Breast epithelium (tissue), 4 donors: ENCODE results near the gene MYO5B. TPM values are rescaled to one million over a fixed set of nuclear protein-coding genes. Genes with fewer than 3 reads are reported as not detected.

Experiments
- DNase-seq, 2 donors: peaks; one replicate each; pipeline ENCODE4 v3.0.0-alpha.2; 2019; ENCODE audit warnings: low spot score in 2 of 2
- H3K27ac ChIP-seq, 2 donors: fragments of 200-600 bp; sonication (generic) in 1 of 2; one replicate each; pipeline ENCODE4 v1.5.1; 2016 to 2019; ENCODE audit warnings: mild to moderate bottlenecking in 1 of 2
- H3K27me3 ChIP-seq, 2 donors: fragments of 200-600 bp; sonication (generic) in 1 of 2; one replicate each; pipeline versions ENCODE4 v1.5.1 to v1.6.0; 2017 to 2019; ENCODE audit warnings: control low read depth in 1 of 2, mild to moderate bottlenecking in 1 of 2
- H3K36me3 ChIP-seq: fragments of 200-600 bp; one replicate; pipeline ENCODE4 v1.5.1; 2019
- H3K4me1 ChIP-seq, 2 donors: fragments of 200-600 bp; sonication (generic); one replicate each; pipeline ENCODE4 v1.5.1; 2016 to 2019; ENCODE audit warnings: control low read depth in 1 of 2
- H3K4me3 ChIP-seq, 3 donors: fragments of 200-600 bp; sonication (generic); 1 replicate in 2 of 3; 2 replicates in 1 of 3; pipeline ENCODE4 v1.5.1; 2016 to 2019; ENCODE audit warnings: mild to moderate bottlenecking in 3 of 3, moderate library complexity in 2 of 3
- H3K9me3 ChIP-seq, 2 donors: fragments of 200-600 bp; sonication (generic) in 1 of 2; one replicate each; pipeline ENCODE4 v1.5.1; 2016 to 2019; ENCODE audit warnings: control low read depth in 1 of 2
- POLR2A ChIP-seq: fragments of 450-650 bp; IDR thresholded peaks from one replicate; pipeline ENCODE4 v1.6.1; 2016; ENCODE audit warnings: antibody characterized with exemption, mild to moderate bottlenecking, moderate library complexity
- POLR2AphosphoS5 ChIP-seq, 3 donors: sonication (generic); formaldehyde crosslinking; IDR thresholded peaks; one replicate each; pipeline ENCODE4 v1.6.1; 2017; ENCODE audit warnings: antibody characterized with exemption in 3 of 3
- intact Hi-C: fragments of 100-400 bp; cut with DNase I; formaldehyde crosslinking; loops from one replicate; pipeline ENCODE4 v1.15.1; 2023; ENCODE audit warnings: low total_unique reads
- total RNA-seq, 3 donors: library from RNA; depleted of rRNA; stranded (reverse); fragments of >200 nt; gene quantifications; one replicate each; pipeline ENCODE4 v1.1.0, GENCODE V29; 2016
- TF ChIP-seq, protein P1 (sequence below), 3 donors: fragments of 450-650 bp; IDR thresholded peaks; one replicate each; pipeline ENCODE4 v1.5.1; 2016 to 2017; ENCODE audit warnings: antibody characterized with exemption in 3 of 3, mild to moderate bottlenecking in 3 of 3, moderate library complexity in 3 of 3

MYO5B gene
- total RNA-seq, 3 donors from 2014 or later: 2.4 to 53.1 (median 22.0) TPM

DNA sequence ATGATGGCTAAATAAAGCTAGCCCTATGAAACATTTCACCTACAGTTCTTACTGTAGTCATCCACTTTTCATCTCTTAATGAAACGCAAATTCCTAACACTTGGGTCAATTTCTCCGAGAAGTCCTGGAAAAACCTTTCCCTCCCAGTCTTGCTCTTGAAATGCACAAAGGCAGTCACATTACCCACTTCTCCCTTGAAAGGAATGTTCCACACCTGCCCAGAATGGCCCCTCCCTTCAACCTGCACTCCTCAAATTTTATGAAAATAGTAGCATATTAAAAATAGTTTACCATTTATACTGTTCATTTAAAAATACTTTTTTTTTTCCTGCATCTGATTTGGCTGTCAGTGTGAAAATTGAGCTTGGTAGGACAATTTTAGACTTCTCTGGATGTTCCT is 316.9 kb downstream of the MYO5B start:
- DNase-seq: no peak
- no peaks in the 10 kb centered on the region for H3K27me3 ChIP-seq
- intact Hi-C loops: loop anchor here (5.0 kb wide), 1 partner anchor 951 kb away; no protein-coding TSS in a partner anchor
- TF ChIP-seq, protein P1, sequence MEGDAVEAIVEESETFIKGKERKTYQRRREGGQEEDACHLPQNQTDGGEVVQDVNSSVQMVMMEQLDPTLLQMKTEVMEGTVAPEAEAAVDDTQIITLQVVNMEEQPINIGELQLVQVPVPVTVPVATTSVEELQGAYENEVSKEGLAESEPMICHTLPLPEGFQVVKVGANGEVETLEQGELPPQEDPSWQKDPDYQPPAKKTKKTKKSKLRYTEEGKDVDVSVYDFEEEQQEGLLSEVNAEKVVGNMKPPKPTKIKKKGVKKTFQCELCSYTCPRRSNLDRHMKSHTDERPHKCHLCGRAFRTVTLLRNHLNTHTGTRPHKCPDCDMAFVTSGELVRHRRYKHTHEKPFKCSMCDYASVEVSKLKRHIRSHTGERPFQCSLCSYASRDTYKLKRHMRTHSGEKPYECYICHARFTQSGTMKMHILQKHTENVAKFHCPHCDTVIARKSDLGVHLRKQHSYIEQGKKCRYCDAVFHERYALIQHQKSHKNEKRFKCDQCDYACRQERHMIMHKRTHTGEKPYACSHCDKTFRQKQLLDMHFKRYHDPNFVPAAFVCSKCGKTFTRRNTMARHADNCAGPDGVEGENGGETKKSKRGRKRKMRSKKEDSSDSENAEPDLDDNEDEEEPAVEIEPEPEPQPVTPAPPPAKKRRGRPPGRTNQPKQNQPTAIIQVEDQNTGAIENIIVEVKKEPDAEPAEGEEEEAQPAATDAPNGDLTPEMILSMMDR (IDR thresholded peaks at IDR 0.05): no peak
- no peak for TF ChIP-seq POLR2A
- TF ChIP-seq POLR2AphosphoS5 (IDR thresholded peaks at IDR 0.05): no peak
- no peak overlapping the region for H3K27ac ChIP-seq
- H3K4me1 ChIP-seq: no peaks in the 10 kb centered on the region
- H3K9me3 ChIP-seq: no peaks in the 10 kb centered on the region
- no peak overlapping the region for H3K4me3 ChIP-seq
- no peaks in the 10 kb centered on the region for H3K36me3 ChIP-seq

DNA sequence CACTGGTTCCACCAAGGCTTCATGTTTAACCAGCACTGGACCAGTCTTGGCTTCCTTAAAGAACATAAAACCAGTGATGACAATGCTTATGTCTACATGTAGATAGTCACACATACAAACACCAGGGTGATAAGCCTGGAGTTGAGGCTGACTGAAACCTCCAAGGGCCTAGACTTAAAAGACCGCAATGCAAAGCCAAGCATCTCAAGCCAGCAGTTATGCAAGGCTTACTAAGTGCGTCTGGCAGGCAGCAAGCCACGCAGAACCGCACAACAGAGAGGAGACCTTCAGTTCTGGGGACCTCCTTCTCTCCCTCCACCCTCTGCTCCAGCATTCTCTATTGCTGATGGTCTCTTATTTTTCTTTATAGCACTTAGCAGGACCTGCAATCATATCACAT is 318.4 kb downstream of the MYO5B start:
- no peak for DNase-seq
- no peak overlapping the region for H3K4me3 ChIP-seq
- H3K36me3 ChIP-seq: no peaks in the 10 kb centered on the region
- H3K27ac ChIP-seq: no peak overlapping the region
- intact Hi-C loops: loop anchor here (5.0 kb wide), 1 partner anchor 949 kb away; no protein-coding TSS in a partner anchor
- no peaks in the 10 kb centered on the region for H3K27me3 ChIP-seq
- H3K4me1 ChIP-seq: no peaks in the 10 kb centered on the region
- no peaks in the 10 kb centered on the region for H3K9me3 ChIP-seq
- TF ChIP-seq POLR2AphosphoS5 (IDR thresholded peaks at IDR 0.05) (no peak), POLR2A (no peak)
- TF ChIP-seq, protein P1 (IDR thresholded peaks at IDR 0.05): no peak

DNA sequence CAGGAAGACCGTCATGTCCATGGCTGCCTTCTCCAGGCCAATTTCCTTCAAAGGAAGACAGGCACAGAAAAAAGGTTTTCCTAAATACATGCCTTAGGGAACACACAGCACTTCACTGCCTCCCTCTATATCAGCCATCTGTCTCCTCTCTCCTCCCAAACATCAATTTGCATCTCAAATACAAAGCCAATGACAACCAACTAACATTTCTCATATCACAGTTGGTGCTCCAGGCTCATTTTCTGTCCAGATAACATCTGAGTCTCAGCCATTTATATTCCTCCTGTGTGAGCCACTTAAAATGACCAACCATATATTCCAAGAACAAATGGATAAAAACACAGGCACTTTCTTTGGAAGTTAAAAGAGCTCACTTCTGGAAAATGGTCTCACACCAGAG is 319.2 kb downstream of the MYO5B start:
- Histone ChIP-seq H3K27ac (no peak overlapping the region), H3K4me3 (no peak overlapping the region), H3K9me3 (no peaks in the 10 kb centered on the region), H3K27me3 (no peaks in the 10 kb centered on the region), H3K4me1 (no peaks in the 10 kb centered on the region), H3K36me3 (no peaks in the 10 kb centered on the region)
- TF ChIP-seq POLR2AphosphoS5 (IDR thresholded peaks at IDR 0.05) (no peak), POLR2A (no peak)
- TF ChIP-seq, protein P1 (IDR thresholded peaks at IDR 0.05): no peak
- intact Hi-C loops: loop anchor here (5.0 kb wide), 1 partner anchor 948 kb away; no protein-coding TSS in a partner anchor
- no peak for DNase-seq

DNA sequence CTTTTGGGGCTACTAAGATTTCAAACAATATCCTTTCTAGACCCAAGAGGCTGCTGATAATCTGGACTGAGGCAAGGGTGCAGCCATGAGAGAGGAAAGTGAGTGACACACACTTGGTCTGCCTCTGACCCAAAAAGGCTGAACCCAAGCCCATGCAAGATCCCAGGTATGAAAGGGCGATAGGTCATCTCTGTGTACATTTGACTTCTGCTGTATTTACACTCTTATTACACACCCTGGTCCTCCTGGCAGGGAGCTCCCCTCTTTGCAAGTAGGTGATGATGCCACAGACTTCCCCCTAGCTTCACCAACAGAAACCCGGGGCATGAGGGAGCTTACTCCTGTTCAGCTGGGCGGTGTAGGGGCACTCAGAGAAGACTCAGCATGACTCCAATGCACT is 319.8 kb downstream of the MYO5B start:
- no peak for TF ChIP-seq POLR2AphosphoS5 (IDR thresholded peaks at IDR 0.05)
- H3K4me3 ChIP-seq: no peak overlapping the region
- intact Hi-C loops: loop anchor here (5.0 kb wide), 1 partner anchor 948 kb away; no protein-coding TSS in a partner anchor

DNA sequence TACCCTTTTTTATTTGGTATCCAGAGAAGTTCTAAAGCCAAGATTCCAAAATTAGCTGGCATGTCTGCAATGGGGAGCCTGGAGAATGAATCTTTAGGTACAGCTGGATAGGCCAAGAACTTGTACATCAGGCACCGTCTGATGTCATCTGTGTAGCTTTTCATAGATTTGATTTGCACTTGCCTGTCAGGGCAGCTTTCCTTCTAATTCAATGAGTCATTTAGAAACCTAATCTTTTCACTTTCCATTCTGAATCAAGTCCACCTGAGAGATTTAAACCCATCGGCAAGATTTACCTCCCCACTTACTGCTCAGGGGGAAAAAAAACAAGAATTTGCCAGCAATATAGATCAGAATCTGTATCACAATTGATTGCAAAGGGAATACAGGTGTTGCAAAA is 320.7 kb downstream of the MYO5B start:
- intact Hi-C loops: no loop called here

More for the DNA sequence above, 319.8 kb downstream of the MYO5B start:
- DNase-seq: no peak
- H3K36me3 ChIP-seq: no peaks in the 10 kb centered on the region
- no peaks in the 10 kb centered on the region for H3K9me3 ChIP-seq
- H3K27ac ChIP-seq: no peak overlapping the region
- H3K4me1 ChIP-seq: no peaks in the 10 kb centered on the region
- no peaks in the 10 kb centered on the region for H3K27me3 ChIP-seq

More for the DNA sequence above, 320.7 kb downstream of the MYO5B start:
- TF ChIP-seq POLR2AphosphoS5 (IDR thresholded peaks at IDR 0.05) (no peak), POLR2A (no peak)
- TF ChIP-seq, protein P1 (IDR thresholded peaks at IDR 0.05): no peak
- Histone ChIP-seq H3K4me3 (no peak overlapping the region), H3K9me3 (no peaks in the 10 kb centered on the region), H3K36me3 (no peaks in the 10 kb centered on the region), H3K27ac (no peak overlapping the region), H3K27me3 (no peaks in the 10 kb centered on the region), H3K4me1 (no peaks in the 10 kb centered on the region)
- DNase-seq: no peak
